RPMI8226 (cell line): ENCODE data around the gene ARPP21.
"Not testable (repeated sequence)": the region's sequence is repeated elsewhere in the genome, so short reads cannot be mapped to it uniquely, and the experiment has no call there.

ENCODE experiments used
- DNase-seq: peaks from one replicate; pipeline ENCODE4 v3.0.0-alpha.2; 2015

Gene ARPP21

DNA sequence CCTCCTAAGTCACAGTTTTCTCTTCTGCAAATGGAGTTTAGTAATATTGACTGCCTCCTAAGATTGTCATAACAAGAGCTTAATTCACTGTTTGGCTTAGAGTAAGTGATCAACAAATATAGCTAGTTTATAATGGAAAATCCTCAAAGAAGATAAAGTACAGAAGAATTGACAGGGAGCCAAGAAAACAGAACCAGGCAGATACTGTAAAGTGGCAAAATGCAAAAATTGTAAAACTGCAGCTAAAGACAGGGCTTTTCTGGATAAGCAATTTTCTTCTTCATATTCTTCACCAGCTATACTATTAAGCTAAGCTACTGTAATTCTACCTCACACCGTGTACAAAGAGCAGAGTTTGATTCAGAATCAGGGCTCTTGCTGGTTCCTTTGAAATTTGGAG, 148.6 kb downstream of the ARPP21 start:
- no peak for DNase-seq

DNA sequence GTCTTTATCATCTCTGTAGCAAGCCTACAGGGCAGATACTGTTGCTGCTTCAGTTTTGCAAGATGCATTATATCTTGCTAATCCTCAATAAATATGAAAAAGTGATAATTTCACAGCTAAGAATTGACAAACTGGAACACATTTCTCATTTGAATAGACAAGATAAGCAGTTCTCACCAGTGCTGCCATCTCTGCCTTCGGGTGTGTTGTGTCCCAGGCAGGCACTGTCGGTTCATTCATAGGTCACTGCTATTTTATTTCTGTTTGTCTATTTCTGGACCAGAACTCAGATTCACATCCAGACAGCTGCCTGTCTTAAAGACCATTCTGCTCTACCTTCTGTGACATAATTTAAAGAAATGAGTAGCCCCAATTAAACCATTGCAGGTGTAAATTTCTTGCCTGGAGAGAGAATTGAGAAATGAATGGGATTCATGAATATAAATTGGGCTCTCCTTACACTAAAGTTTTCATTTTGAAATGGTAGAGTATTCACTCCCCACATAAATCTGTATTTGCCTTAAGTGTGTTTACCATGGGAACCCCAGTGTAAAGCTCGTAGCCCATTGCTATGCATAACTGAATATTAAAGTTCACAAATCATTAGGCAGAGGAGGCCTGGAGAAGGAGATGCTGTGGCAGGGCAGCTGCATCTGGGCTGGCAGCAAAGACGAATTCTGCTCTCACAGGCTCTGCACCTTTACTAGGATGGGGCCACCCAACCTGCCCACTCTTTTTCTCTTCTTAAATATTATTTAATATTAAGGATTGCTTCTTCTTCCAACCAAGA, 149.9 kb downstream of the ARPP21 start:
- no peak for DNase-seq

GRCh38 chr3:35790764-35791163, 151.4 kb downstream of the ARPP21 start:
- DNase-seq: no peak

- DNase-seq: no peak
These were observed 154.3 kb downstream of the ARPP21 start for GRCh38 chr3:35793667-35794066.

DNA sequence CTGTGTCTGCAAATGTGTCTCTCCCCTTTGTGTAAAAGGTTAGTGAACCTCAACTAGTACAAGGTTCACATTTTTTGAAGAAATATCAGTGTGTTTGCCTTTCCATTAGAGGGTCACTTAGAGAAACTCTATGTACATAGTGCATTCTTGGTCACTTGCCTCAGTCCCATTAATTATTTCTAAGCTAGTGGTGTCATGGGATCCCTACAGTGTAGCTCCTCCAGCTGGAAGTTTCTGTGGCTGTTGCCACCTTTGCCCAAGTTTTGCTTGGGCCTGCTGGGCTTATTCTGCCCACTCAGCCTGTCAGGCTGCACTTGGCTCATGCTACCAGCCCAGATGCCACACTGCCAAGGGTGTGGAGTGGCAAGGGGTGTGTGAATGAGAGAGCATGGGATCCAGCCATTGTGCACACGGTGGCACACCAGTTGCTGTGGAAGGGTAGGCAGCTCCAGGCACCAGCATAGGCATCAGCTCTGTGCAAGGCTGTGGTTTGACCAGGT, 161.7 kb downstream of the ARPP21 start:
- no peak for DNase-seq

GRCh38 chr3:35814531-35814930, 175.2 kb downstream of the ARPP21 start:
- DNase-seq: no peak

DNA sequence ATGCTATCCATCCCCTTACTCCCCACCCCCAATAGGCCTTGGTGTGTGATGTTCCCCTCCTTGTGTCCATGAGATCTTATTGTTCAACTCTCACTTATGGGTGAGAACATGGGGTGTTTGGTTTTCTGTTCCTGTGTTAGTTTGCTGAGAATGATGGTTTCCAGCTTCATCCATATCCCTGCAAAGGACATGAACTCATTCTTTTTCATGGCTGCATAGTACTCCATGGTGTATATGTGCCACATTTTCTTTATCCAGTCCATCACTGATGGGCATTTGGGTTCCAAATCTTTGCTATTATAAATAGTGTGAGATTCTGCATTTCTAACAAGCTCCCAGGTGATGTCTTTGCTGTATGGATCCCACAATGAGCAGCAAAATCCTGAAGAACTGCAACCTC, 176.5 kb downstream of the ARPP21 start:
- DNase-seq: not testable (repeated sequence)

- no peak for DNase-seq
These were observed 177.9 kb downstream of the ARPP21 start for GRCh38 chr3:35817216-35817615.

DNA sequence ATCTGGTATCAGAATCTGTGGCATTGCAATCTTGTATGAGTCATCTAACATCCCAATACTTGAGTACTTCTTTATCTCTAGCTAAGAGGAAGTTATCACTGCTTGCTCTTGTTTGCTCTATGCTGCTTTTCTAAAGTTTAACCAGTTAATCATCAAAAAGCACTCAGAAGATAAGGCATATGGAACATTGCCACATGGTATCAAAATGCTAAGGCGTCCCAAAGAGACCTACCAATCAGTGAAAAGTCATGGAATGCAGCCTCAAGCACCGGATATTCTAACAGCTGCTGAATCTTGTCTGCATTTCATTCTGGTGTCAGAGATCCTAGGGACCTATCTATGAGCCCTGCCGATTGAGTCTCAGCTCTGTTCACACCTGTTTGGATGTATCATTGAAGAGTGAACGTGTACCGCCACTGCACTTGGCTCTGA, 192.8 kb downstream of the ARPP21 start:
- DNase-seq: no peak
